Esophagus squamous epithelium (tissue), 5 donors: ENCODE data around the gene PPP1R8. TPM values are rescaled to one million over a fixed set of nuclear protein-coding genes. Genes with fewer than 3 reads are reported as not detected.

Experiments
- DNase-seq: peaks from one replicate; lab custom pipeline; 2025; lab: John Stamatoyannopoulos, UW
- H3K27ac ChIP-seq, 4 donors: fragments of 200-600 bp; sonication (generic); one replicate each; pipeline ENCODE4 v1.5.1; 2016 to 2019; ENCODE audit warnings: mild to moderate bottlenecking in 1 of 4
- H3K27me3 ChIP-seq, 4 donors: fragments of 200-600 bp; sonication (generic); 1 replicate in 3 of 4; 2 replicates in 1 of 4; pipeline versions ENCODE4 v1.5.1 to v1.6.0; 2017 to 2021; ENCODE audit warnings: antibody characterized with exemption in 1 of 4
- H3K36me3 ChIP-seq, 3 donors: fragments of 200-600 bp; sonication (generic); one replicate each; pipeline ENCODE4 v1.5.1; 2016 to 2019
- H3K4me1 ChIP-seq, 3 donors: fragments of 200-600 bp; sonication (generic); one replicate each; pipeline ENCODE4 v1.5.1; 2017 to 2019
- H3K4me3 ChIP-seq, 4 donors: fragments of 200-600 bp; sonication (generic); 1 replicate in 3 of 4; 2 replicates in 1 of 4; pipeline ENCODE4 v1.5.1; 2016 to 2019; ENCODE audit warnings: mild to moderate bottlenecking in 2 of 4, moderate library complexity in 1 of 4
- H3K9me3 ChIP-seq, 3 donors: fragments of 200-600 bp; sonication (generic); one replicate each; pipeline ENCODE4 v1.5.1; 2016 to 2019
- CTCF ChIP-seq, 6 experiments: fragments of 450-650 bp in 4 of 6; fragments of 200-600 bp in 2 of 6; sonication (generic) in 2 of 6; IDR thresholded peaks; one replicate each; pipeline ENCODE4 v1.5.1; 2016 to 2019; ENCODE audit warnings: antibody characterized with exemption in 6 of 6, mild to moderate bottlenecking in 4 of 6, moderate library complexity in 4 of 6
- POLR2A ChIP-seq, 4 donors: fragments of 450-650 bp; IDR thresholded peaks; one replicate each; pipeline ENCODE4 v1.6.1; 2017; ENCODE audit warnings: antibody characterized with exemption in 4 of 4, mild to moderate bottlenecking in 4 of 4, moderate library complexity in 3 of 4
- WGBS, 2 donors: methylation state at CpG; one replicate each; pipeline ENCODE4 v1.1.5; 2018; 5-methylcytosine and 5-hydroxymethylcytosine counted together
- intact Hi-C: fragments of 100-400 bp; cut with DNase I; formaldehyde crosslinking; loops from one replicate; pipeline ENCODE4 v1.15.0; 2022
- total RNA-seq, 4 donors: library from RNA; depleted of rRNA; stranded (reverse); fragments of >200 nt; gene quantifications; one replicate each; pipeline ENCODE4 v1.1.0, GENCODE V29; 2016
- donor health status: DM: yes; HTN: yes; CAD: no.

The PPP1R8 gene
- total RNA-seq, 4 donors from 2014 or later = 21.3 to 41.2 (median 33.4) TPM

DNA sequence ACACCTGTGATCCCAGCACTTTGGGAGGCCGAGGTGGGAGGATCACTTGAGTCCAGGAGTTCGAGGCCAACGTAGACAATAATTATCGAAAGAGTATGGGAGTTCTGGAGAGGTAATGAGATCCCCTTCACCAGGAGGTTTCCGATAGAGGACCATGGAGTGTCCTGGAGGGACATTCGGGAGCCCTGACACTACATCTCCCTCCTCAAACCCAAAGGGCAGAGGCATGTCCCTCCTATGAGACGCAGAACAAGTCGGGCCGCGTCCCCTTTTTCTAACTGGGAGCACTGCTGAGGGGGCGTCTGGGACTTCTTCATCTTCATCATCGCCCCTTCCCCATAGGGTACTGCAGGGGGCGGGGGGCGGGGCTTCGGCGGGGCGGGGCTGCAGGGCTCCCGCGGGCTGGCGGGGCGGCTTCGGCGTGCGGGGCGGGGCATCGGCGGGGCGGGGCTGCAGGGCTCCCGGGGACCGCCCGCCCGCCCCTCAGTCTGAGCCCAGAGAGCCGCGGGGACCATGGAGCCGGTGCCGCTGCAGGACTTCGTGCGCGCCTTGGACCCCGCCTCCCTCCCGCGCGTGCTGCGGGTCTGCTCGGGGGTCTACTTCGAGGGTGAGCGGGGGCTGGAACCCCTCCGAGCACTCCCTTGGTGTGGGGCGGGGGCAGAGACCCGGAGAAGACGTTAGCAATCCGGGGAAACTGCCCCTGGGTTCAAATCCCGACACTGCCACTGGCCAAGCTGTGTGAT, 41.6 kb downstream of the PPP1R8 start, which contains the start of gene THEMIS2:
Gene THEMIS2, plus strand, starts transcription at position 486 of the 743 bp plus-strand sequence. Its CDS starts 28 bp downstream, at position 514.
- no peak for DNase-seq

GRCh38 chr1:27872802-27873551, 42.4 kb downstream of the PPP1R8 start:
- intact Hi-C loops = no loop called here
- WGBS, 2 donors = 5 to 19% methylated on average over 18 to 28 of the region's 38 CpGs
- H3K27me3 ChIP-seq = no peaks in the 10 kb centered on the region
- no peaks in the 10 kb centered on the region for H3K36me3 ChIP-seq
- no peak for TF ChIP-seq POLR2A (IDR thresholded peaks at IDR 0.05)
- no peaks in the 10 kb centered on the region for H3K9me3 ChIP-seq
- no peak for DNase-seq
- peak overlapping the region; percentile 49 to 77 (median 66) for H3K4me3 ChIP-seq
- H3K27ac ChIP-seq = peak overlapping the region; percentile 58 to 86 (median 76)
- peaks cover 0 to 47% (median 26%) of the 10 kb centered on the region in 3 donors for H3K4me1 ChIP-seq

More for the DNA sequence above, 41.6 kb downstream of the PPP1R8 start, which contains the start of gene THEMIS2:
- 45 to 65% methylated on average over 7 to 11 of the region's 53 CpGs for WGBS, 2 donors
- H3K27ac ChIP-seq = peak within 1 kb of the TSS; percentile 58 to 86 (median 76)
- no peaks in the 10 kb centered on the region for H3K36me3 ChIP-seq
- intact Hi-C loops = no loop called here
- peak in 2 of 4 donors; percentile 52 to 91 for TF ChIP-seq POLR2A (IDR thresholded peaks at IDR 0.05)
- TF ChIP-seq CTCF (IDR thresholded peaks at IDR 0.05) = no peak
- peak within 1 kb of the TSS; percentile 49 to 77 (median 66) for H3K4me3 ChIP-seq
- H3K4me1 ChIP-seq = peaks cover 0 to 48% (median 26%) of the 10 kb centered on the region in 3 donors
- H3K9me3 ChIP-seq = no peaks in the 10 kb centered on the region
- H3K27me3 ChIP-seq = no peaks in the 10 kb centered on the region

DNA sequence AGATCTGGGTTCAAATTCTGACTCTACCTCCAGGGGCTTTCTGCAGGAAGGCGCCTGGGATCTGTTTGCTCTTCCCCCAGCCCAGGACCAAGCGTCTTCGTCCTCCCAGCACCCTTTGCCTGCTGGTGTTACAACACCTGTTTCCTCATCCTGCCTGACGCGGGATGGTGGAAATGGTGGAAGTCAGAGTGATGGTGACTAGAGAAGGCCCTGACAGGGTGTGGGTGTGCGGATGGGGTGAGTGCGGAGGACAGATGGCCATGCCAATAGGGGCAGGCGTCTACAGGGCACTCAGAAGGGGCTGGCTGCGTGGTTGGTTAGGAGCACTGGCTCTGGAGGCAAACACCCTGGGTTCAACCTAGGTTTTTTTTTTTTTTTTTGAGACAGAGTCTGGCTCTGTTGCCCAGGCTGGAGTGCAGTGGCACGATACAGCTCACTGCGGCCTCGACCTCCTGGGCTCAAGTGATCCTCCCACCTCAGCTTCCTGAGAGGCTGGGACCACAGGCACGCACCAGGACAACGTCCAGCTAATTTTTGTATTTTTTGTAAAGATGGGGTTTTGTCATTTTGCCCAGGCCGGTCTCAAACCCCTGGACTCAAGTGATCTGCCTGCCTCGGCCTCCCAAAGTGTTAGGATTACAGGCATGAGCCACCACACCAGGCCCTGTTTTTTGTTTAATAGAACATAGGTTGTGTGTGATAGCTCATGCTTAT, 43.2 kb downstream of the PPP1R8 start:
- Histone ChIP-seq H3K4me3 (peak overlapping the region; percentile 49 to 77 (median 66)), H3K4me1 (peaks cover 0 to 38% (median 18%) of the 10 kb centered on the region in 3 donors), H3K36me3 (no peaks in the 10 kb centered on the region), H3K9me3 (no peaks in the 10 kb centered on the region), H3K27ac (peak overlapping the region; percentile 58 to 86 (median 76)), H3K27me3 (no peaks in the 10 kb centered on the region)
- peak in 1 of 4 donors; percentile 47 for TF ChIP-seq POLR2A (IDR thresholded peaks at IDR 0.05)
- TF ChIP-seq CTCF (IDR thresholded peaks at IDR 0.05) = no peak
- intact Hi-C loops = no loop called here
- 61 to 74% methylated on average over 12 to 16 of the region's 16 CpGs for WGBS, 2 donors
- DNase-seq = no peak

DNA sequence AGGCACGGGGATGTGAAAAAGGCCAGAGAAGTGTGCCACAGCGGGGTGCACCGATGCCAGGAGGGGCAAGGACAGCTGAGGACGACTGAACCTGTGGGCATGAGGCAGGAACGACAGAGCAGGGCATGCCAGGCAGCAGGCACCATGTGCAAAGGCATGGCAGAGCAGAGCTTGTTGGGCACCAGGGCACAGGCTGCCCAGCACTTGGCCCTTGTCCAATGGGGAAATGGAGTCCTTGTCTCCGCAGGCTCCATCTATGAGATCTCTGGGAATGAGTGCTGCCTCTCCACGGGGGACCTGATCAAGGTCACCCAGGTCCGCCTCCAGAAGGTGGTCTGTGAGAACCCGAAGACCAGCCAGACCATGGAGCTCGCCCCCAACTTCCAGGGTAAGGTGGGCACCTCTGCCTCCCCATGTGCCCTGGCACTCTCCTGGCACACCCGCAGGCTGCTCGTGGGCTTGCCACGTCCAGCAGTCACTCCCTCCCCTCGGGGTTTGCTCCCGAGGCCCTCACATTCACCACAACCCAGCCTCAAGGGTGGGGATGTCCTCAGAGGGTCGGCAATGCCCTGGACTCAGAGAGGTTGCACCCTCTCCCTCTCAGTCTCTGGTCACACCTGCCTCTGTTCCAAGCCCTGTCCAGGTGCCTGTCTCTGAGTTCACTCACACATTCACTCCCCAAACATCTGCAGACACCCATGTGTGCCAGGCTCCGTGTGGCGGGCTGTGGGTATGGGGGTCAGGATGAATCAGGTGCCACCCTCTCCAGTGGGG, 45.9 kb downstream of the PPP1R8 start:
- Histone ChIP-seq H3K4me3 (no peak overlapping the region), H3K27ac (peak overlapping the region in 3 of 4 donors; percentile 74 to 86 (median 79)), H3K36me3 (no peaks in the 10 kb centered on the region), H3K9me3 (no peaks in the 10 kb centered on the region), H3K27me3 (no peaks in the 10 kb centered on the region), H3K4me1 (peaks cover 0 to 27% (median 12%) of the 10 kb centered on the region in 3 donors)
- 61 to 79% methylated on average over 6 to 14 of the region's 18 CpGs for WGBS, 2 donors
- intact Hi-C loops = no loop called here
- DNase-seq = no peak
- TF ChIP-seq POLR2A (IDR thresholded peaks at IDR 0.05) (no peak), CTCF (IDR thresholded peaks at IDR 0.05) (no peak)

DNA sequence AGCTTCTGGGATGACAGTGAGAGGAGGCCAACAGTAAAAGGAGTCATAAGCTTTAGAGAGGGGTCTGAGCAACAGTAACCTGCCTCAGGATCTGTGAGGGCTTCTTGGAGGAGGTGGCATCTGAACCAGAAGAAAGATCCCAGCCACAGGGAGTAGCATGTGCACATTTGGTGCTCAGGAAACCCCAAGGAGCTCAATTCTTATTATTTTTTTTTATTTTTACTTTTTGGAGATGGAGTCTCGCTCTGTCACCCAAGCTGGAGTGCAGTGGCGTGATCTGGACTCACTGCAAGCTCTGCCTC, 46.5 kb downstream of the PPP1R8 start:
- 89 to 92% methylated on average over 2 of the region's 2 CpGs for WGBS, 2 donors
- intact Hi-C loops = no loop called here
- H3K36me3 ChIP-seq = peaks cover 0 to 4% (median 0%) of the 10 kb centered on the region in 3 donors
- H3K9me3 ChIP-seq = no peaks in the 10 kb centered on the region
- peak overlapping the region in 1 of 4 donors; percentile 86 for H3K27ac ChIP-seq
- no peaks in the 10 kb centered on the region for H3K27me3 ChIP-seq
- H3K4me1 ChIP-seq = peaks cover 0 to 25% (median 12%) of the 10 kb centered on the region in 3 donors
- no peak overlapping the region for H3K4me3 ChIP-seq
- TF ChIP-seq POLR2A (IDR thresholded peaks at IDR 0.05) = no peak
- TF ChIP-seq CTCF (IDR thresholded peaks at IDR 0.05) = no peak
- no peak for DNase-seq
